ENCODE results near the gene C3.

The C3 gene

GRCh38 chr19:6737284-6737872 lies 16.9 kb upstream of the C3 start, which contains the start of gene GPR108:
Gene GPR108 (minus strand): TSS chr19:6737580. CDS start chr19:6737576, 4 bp downstream.
- peak within 1 kb of the TSS; percentile 98 for H3K4me2 ChIP-seq (ENCODE audit: insufficient read depth, low read length)
- H3K4me1 ChIP-seq (ENCODE audit: insufficient read depth, low read length), result peaks cover 54% of the 10 kb centered on the region
- peak; percentile 100 for DNase-seq
- H3K36me3 ChIP-seq (ENCODE audit: insufficient read depth, low read length), result peaks cover 15% of the 10 kb centered on the region
- peaks cover 3% of the 10 kb centered on the region; the same call in 1 of the 2 replicates for H4K20me1 ChIP-seq (ENCODE audit: insufficient read depth, low read length)
- H3K9ac ChIP-seq (ENCODE audit: low read depth, low read length), result peak within 1 kb of the TSS; percentile 91
- peak within 1 kb of the TSS; percentile 85 to 96 for H3K4me3 ChIP-seq (ENCODE audit: low read depth in 1 of 2, low read length in 2 of 2)
- no peaks in the 10 kb centered on the region for H3K27me3 ChIP-seq (ENCODE audit: insufficient read depth, low read length, poor library complexity)
- no peaks in the 10 kb centered on the region for H3K9me3 ChIP-seq (ENCODE audit: insufficient read depth, low read length, severe bottlenecking)
- H3K27ac ChIP-seq (ENCODE audit: low read length), result peak within 1 kb of the TSS; percentile 96
- H2AFZ ChIP-seq (ENCODE audit: low read depth, low read length), result peak within 1 kb of the TSS; percentile 82
- H3K79me2 ChIP-seq (ENCODE audit: insufficient read depth, low read length), result peaks cover 27% of the 10 kb centered on the region
- peak; percentile 83 for ATAC-seq (ENCODE audit: insufficient read depth, low read depth)
- TF ChIP-seq CTCF (IDR thresholded peaks at IDR 0.05; ENCODE audit: borderline replicate concordance, extremely low read depth, low read length, poor library complexity, severe bottlenecking) (no peak), EZH2 (IDR thresholded peaks at IDR 0.05; ENCODE audit: borderline replicate concordance, low read depth, low read length, severe bottlenecking) (no peak)

GRCh38 chr19:6736917-6737283 lies 16.4 kb upstream of the C3 start:
- H4K20me1 ChIP-seq (ENCODE audit: insufficient read depth, low read length), result peaks cover 3% of the 10 kb centered on the region; the same call in 1 of the 2 replicates
- H2AFZ ChIP-seq (ENCODE audit: low read depth, low read length), result peak overlapping the region; percentile 79
- H3K9me3 ChIP-seq (ENCODE audit: insufficient read depth, low read length, severe bottlenecking), result no peaks in the 10 kb centered on the region
- H3K4me3 ChIP-seq (ENCODE audit: low read depth in 1 of 2, low read length in 2 of 2), result peak overlapping the region; percentile 85 to 96
- H3K27ac ChIP-seq (ENCODE audit: low read length), result peak overlapping the region; percentile 96
- H3K79me2 ChIP-seq (ENCODE audit: insufficient read depth, low read length), result peaks cover 27% of the 10 kb centered on the region
- ATAC-seq (ENCODE audit: insufficient read depth, low read depth) (no peak), DNase-seq (no peak)
- H3K4me1 ChIP-seq (ENCODE audit: insufficient read depth, low read length), result peaks cover 54% of the 10 kb centered on the region
- peak overlapping the region; percentile 91 for H3K9ac ChIP-seq (ENCODE audit: low read depth, low read length)
- H3K27me3 ChIP-seq (ENCODE audit: insufficient read depth, low read length, poor library complexity), result no peaks in the 10 kb centered on the region
- TF ChIP-seq EZH2 (IDR thresholded peaks at IDR 0.05; ENCODE audit: borderline replicate concordance, low read depth, low read length, severe bottlenecking), result no peak
- TF ChIP-seq CTCF (IDR thresholded peaks at IDR 0.05; ENCODE audit: borderline replicate concordance, extremely low read depth, low read length, poor library complexity, severe bottlenecking), result no peak
- H3K4me2 ChIP-seq (ENCODE audit: insufficient read depth, low read length), result peak overlapping the region; percentile 98
- H3K36me3 ChIP-seq (ENCODE audit: insufficient read depth, low read length), result peaks cover 20% of the 10 kb centered on the region

- peak overlapping the region; percentile 98 for H3K4me2 ChIP-seq (ENCODE audit: insufficient read depth, low read length)
- peak overlapping the region; percentile 85 to 96 for H3K4me3 ChIP-seq (ENCODE audit: low read depth in 1 of 2, low read length in 2 of 2)
- ATAC-seq (ENCODE audit: insufficient read depth, low read depth) (0 out of 3 replicates have a peak, but pooled peaks have one; percentile 0), DNase-seq (peak; percentile 68)
- peak overlapping the region; percentile 79 for H2AFZ ChIP-seq (ENCODE audit: low read depth, low read length)
- peaks cover 22% of the 10 kb centered on the region for H3K36me3 ChIP-seq (ENCODE audit: insufficient read depth, low read length)
- H3K27me3 ChIP-seq (ENCODE audit: insufficient read depth, low read length, poor library complexity), result no peaks in the 10 kb centered on the region
- H3K79me2 ChIP-seq (ENCODE audit: insufficient read depth, low read length), result peaks cover 27% of the 10 kb centered on the region
- peaks cover 3% of the 10 kb centered on the region; the same call in 1 of the 2 replicates for H4K20me1 ChIP-seq (ENCODE audit: insufficient read depth, low read length)
- peak overlapping the region; percentile 91 for H3K9ac ChIP-seq (ENCODE audit: low read depth, low read length)
- H3K4me1 ChIP-seq (ENCODE audit: insufficient read depth, low read length), result peaks cover 52% of the 10 kb centered on the region
- TF ChIP-seq EZH2 (IDR thresholded peaks at IDR 0.05; ENCODE audit: borderline replicate concordance, low read depth, low read length, severe bottlenecking) (no peak), CTCF (IDR thresholded peaks at IDR 0.05; ENCODE audit: borderline replicate concordance, extremely low read depth, low read length, poor library complexity, severe bottlenecking) (peak; percentile 68)
- peak overlapping the region; percentile 96 for H3K27ac ChIP-seq (ENCODE audit: low read length)
- no peaks in the 10 kb centered on the region for H3K9me3 ChIP-seq (ENCODE audit: insufficient read depth, low read length, severe bottlenecking)
These were observed 15.9 kb upstream of the C3 start for GRCh38 chr19:6736169-6736916.

All from DND-41 (cell line).